H1 (cell line): ENCODE data around the gene RBM20. TPM values are rescaled to one million over a fixed set of nuclear protein-coding genes. Genes with fewer than 3 reads are reported as not detected.

Experiments used
- CTCF ChIA-PET: fragments of 300-600 bp; sonication (Branson Sonifier 250); formaldehyde crosslinking; loops from one replicate; lab custom pipeline; 2021; ENCODE audit not compliant: partially characterized antibody; lab: Charles Lee
- POLR2A ChIA-PET: fragments of 300-600 bp; sonication (Branson Sonifier 250); formaldehyde crosslinking; loops from one replicate; lab custom pipeline; 2021; ENCODE audit warnings: inconsistent platforms; ENCODE audit not compliant: partially characterized antibody; lab: Charles Lee
- DNase-seq, 2 experiments: peaks; one replicate each; pipeline versions ENCODE4 v3.0.0 to v3.0.0-alpha.2; 2010 to 2022; ENCODE audit warnings: low spot score in 2 of 2, low read depth in 1 of 2, mixed read lengths in 1 of 2
- FAIRE-seq: peaks from 2 replicates; lab custom pipeline; 2011; peaks lifted over from hg19 to GRCh38; lab: Jason Lieb, UNC
- H2AFZ ChIP-seq: 2 replicates; pipeline ENCODE4 v1.8.1; 2012; ENCODE audit warnings: low read length, inconsistent platforms
- H2AK5ac ChIP-seq: 2 replicates; pipeline ENCODE4 v1.6.1; 2013; ENCODE audit warnings: low read depth, low read length
- H2BK120ac ChIP-seq: replicated peaks from 2 replicates; pipeline ENCODE3; 2013; ENCODE audit warnings: low read depth, low read length, inconsistent platforms
- H2BK12ac ChIP-seq: 2 replicates; pipeline ENCODE4 v1.6.1; 2013; ENCODE audit warnings: low read depth, low read length
- H2BK15ac ChIP-seq: 2 replicates; pipeline ENCODE4 v1.6.1; 2013; ENCODE audit warnings: low read length
- H2BK20ac ChIP-seq: 2 replicates; pipeline ENCODE4 v1.6.1; 2013; ENCODE audit warnings: low read length
- H2BK5ac ChIP-seq: 2 replicates; pipeline ENCODE4 v1.6.1; 2013; ENCODE audit warnings: low read depth, low read length
- H3K14ac ChIP-seq: 2 replicates; pipeline ENCODE4 v1.6.1; 2013; ENCODE audit warnings: inconsistent platforms; ENCODE audit not compliant: insufficient read length
- H3K18ac ChIP-seq: 2 replicates; pipeline ENCODE4 v1.6.1; 2013; ENCODE audit warnings: low read length; ENCODE audit errors: extremely low read depth
- H3K23ac ChIP-seq: 2 replicates; pipeline ENCODE4 v1.6.1; 2013; ENCODE audit warnings: inconsistent platforms; ENCODE audit not compliant: insufficient read length
- H3K23me2 ChIP-seq: 2 replicates; pipeline ENCODE4 v1.6.1; 2013; ENCODE audit warnings: low read depth, low read length
- H3K27ac ChIP-seq: 2 replicates; pipeline ENCODE4 v1.6.1; 2011; ENCODE audit warnings: low read depth, low read length, inconsistent platforms
- H3K27me3 ChIP-seq, 4 experiments: replicated peaks in 1 of 4; 1 replicate in 1 of 4; 2 replicates in 3 of 4; pipeline versions ENCODE4 v1.6.1 to v1.8.1; 2011 to 2013; ENCODE audit warnings: low read length in 3 of 4, mild to moderate bottlenecking in 3 of 4, inconsistent platforms in 2 of 4, mixed read lengths in 2 of 4, moderate library complexity in 1 of 4; ENCODE audit not compliant: control insufficient read depth in 3 of 4, insufficient read depth in 3 of 4; ENCODE audit errors: extremely low read depth in 1 of 4
- H3K36me3 ChIP-seq, 4 experiments: 2 replicates each; pipeline versions ENCODE4 v1.6.1 to v1.8.1; 2011 to 2013; ENCODE audit warnings: mild to moderate bottlenecking in 4 of 4, low read length in 3 of 4, moderate library complexity in 2 of 4, control low read depth in 1 of 4, inconsistent platforms in 1 of 4; ENCODE audit not compliant: insufficient read depth in 4 of 4, control insufficient read depth in 2 of 4
- H3K4ac ChIP-seq: replicated peaks from 2 replicates; pipeline ENCODE3; 2013; ENCODE audit warnings: low read length, low read depth, mixed read lengths, inconsistent platforms; ENCODE audit not compliant: insufficient read length
- H3K4me1 ChIP-seq, 4 experiments: replicated peaks in 1 of 4; 1 replicate in 1 of 4; 2 replicates in 3 of 4; pipeline versions ENCODE4 v1.6.1 to v1.8.1; 2011 to 2013; ENCODE audit warnings: low read length in 3 of 4, inconsistent platforms in 2 of 4, mixed read lengths in 1 of 4; ENCODE audit not compliant: insufficient read depth in 4 of 4, control insufficient read depth in 3 of 4
- H3K4me2 ChIP-seq, 2 experiments: 2 replicates each; pipeline versions ENCODE4 v1.6.1 to v1.8.1; 2011 to 2013; ENCODE audit warnings: low read depth in 2 of 2, low read length in 2 of 2, control low read depth in 1 of 2, inconsistent platforms in 1 of 2, mild to moderate bottlenecking in 1 of 2; ENCODE audit not compliant: insufficient read depth in 1 of 2
- H3K4me3 ChIP-seq, 4 experiments: fragments of 200-600, 300-600 bp in 1 of 4; sonication (generic), shearing (Covaris generic), sonication (Bioruptor Twin) in 1 of 4; 2 replicates each; pipeline versions ENCODE4 v1.5.1 to v1.8.1; 2011 to 2016; ENCODE audit warnings: low read length in 4 of 4, low read depth in 3 of 4, control low read depth in 2 of 4, inconsistent platforms in 2 of 4, mild to moderate bottlenecking in 2 of 4, mixed read lengths in 1 of 4, moderate library complexity in 1 of 4; ENCODE audit not compliant: insufficient read depth in 2 of 4; ENCODE audit errors: extremely low read depth in 1 of 4
- H3K56ac ChIP-seq: replicated peaks from 2 replicates; pipeline ENCODE3; 2013; ENCODE audit warnings: low read depth, mild to moderate bottlenecking, mixed read lengths, low read length, inconsistent platforms; ENCODE audit not compliant: insufficient read length
- H3K79me1 ChIP-seq: 2 replicates; pipeline ENCODE4 v1.6.1; 2013; ENCODE audit warnings: low read depth, low read length, control low read depth
- H3K79me2 ChIP-seq, 2 experiments: 2 replicates each; pipeline versions ENCODE4 v1.6.1 to v1.8.1; 2012 to 2013; ENCODE audit warnings: low read length in 2 of 2, mild to moderate bottlenecking in 2 of 2, inconsistent platforms in 1 of 2; ENCODE audit not compliant: insufficient read depth in 2 of 2, control insufficient read depth in 1 of 2
- H3K9ac ChIP-seq, 4 experiments: replicated peaks in 1 of 4; 1 replicate in 1 of 4; 2 replicates in 3 of 4; pipeline versions ENCODE4 v1.6.1 to v1.8.1; 2011 to 2013; ENCODE audit warnings: low read depth in 3 of 4, low read length in 3 of 4, control low read depth in 2 of 4, mild to moderate bottlenecking in 2 of 4, moderate library complexity in 2 of 4, inconsistent platforms in 1 of 4; ENCODE audit errors: extremely low read depth in 1 of 4
- H3K9me3 ChIP-seq, 2 experiments: 2 replicates each; pipeline versions ENCODE4 v1.6.1 to v1.8.1; 2012 to 2013; ENCODE audit warnings: mild to moderate bottlenecking in 2 of 2, moderate library complexity in 2 of 2, control low read depth in 1 of 2, inconsistent platforms in 1 of 2, low read depth in 1 of 2, low read length in 1 of 2, mixed read lengths in 1 of 2; ENCODE audit not compliant: insufficient read depth in 2 of 2
- H4K20me1 ChIP-seq, 2 experiments: replicated peaks in 1 of 2; 2 replicates each; pipeline versions ENCODE3 to v1.8.1; 2011 to 2013; ENCODE audit warnings: inconsistent platforms in 2 of 2, low read length in 2 of 2, mild to moderate bottlenecking in 1 of 2; ENCODE audit not compliant: insufficient read depth in 2 of 2, control insufficient read depth in 1 of 2
- H4K5ac ChIP-seq: 2 replicates; pipeline ENCODE4 v1.6.1; 2013; ENCODE audit warnings: low read length, low read depth, mixed read lengths, inconsistent platforms; ENCODE audit not compliant: insufficient read length
- H4K8ac ChIP-seq: 2 replicates; pipeline ENCODE4 v1.8.0; 2013; ENCODE audit warnings: mild to moderate bottlenecking, moderate library complexity, low read length, inconsistent platforms; ENCODE audit not compliant: insufficient read depth; ENCODE audit errors: extremely low read depth
- H4K91ac ChIP-seq: replicated peaks from 2 replicates; pipeline ENCODE3; 2013; ENCODE audit warnings: low read length, mixed read lengths, inconsistent platforms; ENCODE audit not compliant: insufficient read length
- CREB1 ChIP-seq: IDR thresholded peaks from 2 replicates; pipeline ENCODE4 v1.6.1; 2012; ENCODE audit warnings: inconsistent platforms
- EP300 ChIP-seq, 2 experiments: IDR thresholded peaks; 1 replicate in 1 of 2; 2 replicates in 1 of 2; pipeline ENCODE4 v1.6.1; 2011 to 2012; ENCODE audit warnings: low read depth in 2 of 2, low read length in 2 of 2, mild to moderate bottlenecking in 2 of 2, borderline replicate concordance in 1 of 2, inconsistent platforms in 1 of 2, moderate library complexity in 1 of 2
- NANOG ChIP-seq: IDR thresholded peaks from 2 replicates; pipeline ENCODE4 v1.6.1; 2011; ENCODE audit warnings: low read length, low read depth, mild to moderate bottlenecking, inconsistent platforms; ENCODE audit not compliant: insufficient read depth, poor library complexity, severe bottlenecking
- NRF1 ChIP-seq: IDR thresholded peaks from 2 replicates; pipeline ENCODE4 v1.6.1; 2011; ENCODE audit warnings: mild to moderate bottlenecking, low read depth, low read length, improper control_type of control experiment
- SP2 ChIP-seq: IDR thresholded peaks from 2 replicates; pipeline ENCODE4 v1.6.1; 2012; ENCODE audit warnings: mild to moderate bottlenecking, low read length, inconsistent platforms
- TAF7 ChIP-seq: optimal IDR thresholded peaks from 2 replicates; pipeline ENCODE3; 2011; ENCODE audit warnings: low read depth, mild to moderate bottlenecking, inconsistent platforms, low read length, moderate library complexity, borderline replicate concordance
- TCF12 ChIP-seq: IDR thresholded peaks from 2 replicates; pipeline ENCODE4 v1.6.1; 2011; ENCODE audit warnings: low read depth, mild to moderate bottlenecking, low read length
- WGBS, 2 experiments: shearing (Covaris generic) in 1 of 2; methylation state at CpG; one replicate each; pipeline versions ENCODE4 v1.1.6 to v1.1.7; 2013 to 2015; ENCODE audit warnings: low lambda C conversion rate in 2 of 2, mixed read lengths in 2 of 2, inconsistent platforms in 1 of 2, low coverage in 1 of 2, missing lambda C conversion rate in 1 of 2; ENCODE audit not compliant: insufficient replicate concordance in 2 of 2, insufficient coverage in 1 of 2, insufficient read length in 1 of 2; ENCODE audit errors: extremely low coverage in 1 of 2, missing lambda C conversion rate in 1 of 2; 5-methylcytosine and 5-hydroxymethylcytosine counted together
- polyA plus RNA-seq, 7 experiments: library from polyadenylated mRNA; depleted of rRNA in 3 of 7; stranded (reverse) in 5 of 7; unstranded in 2 of 7; fragments of >200 nt in 5 of 7; fragments of 200-250 nt in 2 of 7; gene quantifications; 1 replicate in 5 of 7; 2 replicates in 1 of 7; 4 replicates in 1 of 7; pipeline versions ENCODE4 v1.2.1 to v1.2.3, GENCODE V29; 2011 to 2013; ENCODE audit warnings: missing spikeins in 2 of 7, mixed read lengths in 2 of 7
- total RNA-seq: library from RNA; stranded (reverse); fragmentation: NEBNext Ultra II Directional; extraction: Animal tissue kit (Norgen Biotek cat#: 25700); gene quantifications from 2 replicates; pipeline ENCODE4 v1.2.1, GENCODE V29; 2021

Gene RBM20
- total and polyA plus RNA-seq, 2 of the 8 experiments (the other 6 are each of a cell fraction or from before 2014, with no cell fraction given) = 0.05 to 0.63 TPM

- Histone ChIP-seq H4K20me1 (no peaks in the 10 kb centered on the region), H3K14ac (no peak overlapping the region), H2BK120ac (no peak overlapping the region), H3K4ac (no peak overlapping the region), H3K23ac (no peak overlapping the region), H3K56ac (no peak overlapping the region), H3K79me2 (no peaks in the 10 kb centered on the region), H3K36me3 (no peaks in the 10 kb centered on the region), H3K4me3 (no peak overlapping the region), H2AFZ (peak overlapping the region; percentile 83; the same call in 1 of the 2 replicates), H4K91ac (no peak overlapping the region), H3K27ac (no peak overlapping the region), H2BK20ac (no peak overlapping the region), H3K27me3 (no peaks in the 10 kb centered on the region), H3K9me3 (no peaks in the 10 kb centered on the region), H2BK5ac (no peak overlapping the region), H3K18ac (no peak overlapping the region), H3K9ac (no peak overlapping the region), H3K79me1 (no peaks in the 10 kb centered on the region), H4K5ac (no peak overlapping the region), H4K8ac (no peak overlapping the region), H2BK12ac (no peak overlapping the region), H2AK5ac (no peak overlapping the region), H3K4me1 (peaks cover 4 to 16% (median 13%) of the 10 kb centered on the region in 4 experiments), H3K4me2 (no peak overlapping the region), H2BK15ac (no peak overlapping the region), H3K23me2 (no peaks in the 10 kb centered on the region; the same call in 1 of the 2 replicates)
- WGBS, 2 experiments = 89% methylated on average over 5 of the region's 5 CpGs; no CpG with 5 or more reads in 1 of the 2 experiments
- POLR2A ChIA-PET = no interaction called here
- DNase-seq (no peak), FAIRE-seq (no peak)
- CTCF ChIA-PET = interaction anchor here (1.8 kb wide), 1 partner anchor 21 kb away, joined by 5 read pairs; no protein-coding TSS in a partner anchor
- TF ChIP-seq SP2 = no peak
- TF ChIP-seq NANOG = no peak
- no peak for TF ChIP-seq EP300 (IDR thresholded peaks at IDR 0.05; ENCODE audit: borderline replicate concordance in 1 of 2, low read depth in 2 of 2, low read length in 2 of 2)
- no peak for TF ChIP-seq TCF12
- no peak for TF ChIP-seq TAF7
- no peak for TF ChIP-seq CREB1
- no peak for TF ChIP-seq NRF1
Observed at GRCh38 chr10:110824660-110825059, 180.5 kb downstream of the RBM20 start.
